HEK293 (cell line): ENCODE results near the gene ZNF322.

ENCODE experiments used
- RBAK ChIP-seq: fragments of 450-650 bp; formaldehyde crosslinking; IDR thresholded peaks from 2 replicates; pipeline ENCODE4 v1.5.1; 2016; ENCODE audit warnings: missing biosample characterization, missing genetic modification characterization
- ZBTB20 ChIP-seq: fragments of 450-650 bp; formaldehyde crosslinking; IDR thresholded peaks from 2 replicates; pipeline ENCODE4 v1.5.1; 2016; ENCODE audit warnings: missing biosample characterization, missing genetic modification characterization
- ZIC2 ChIP-seq: fragments of 450-650 bp; formaldehyde crosslinking; IDR thresholded peaks from 2 replicates; pipeline ENCODE4 v1.5.1; 2016; ENCODE audit warnings: missing biosample characterization, missing genetic modification characterization
- ZNF138 ChIP-seq: fragments of 450-650 bp; formaldehyde crosslinking; IDR thresholded peaks from 2 replicates; pipeline ENCODE4 v1.5.1; 2016; ENCODE audit warnings: missing biosample characterization, missing genetic modification characterization, borderline replicate concordance
- ZNF157 ChIP-seq: fragments of 450-650 bp; formaldehyde crosslinking; IDR thresholded peaks from 2 replicates; pipeline ENCODE4 v1.5.1; 2016; ENCODE audit warnings: missing biosample characterization, missing genetic modification characterization
- ZNF169 ChIP-seq: fragments of 450-650 bp; formaldehyde crosslinking; IDR thresholded peaks from 2 replicates; pipeline ENCODE4 v1.5.1; 2016; ENCODE audit warnings: missing biosample characterization, missing genetic modification characterization
- ZNF248 ChIP-seq: fragments of 450-650 bp; formaldehyde crosslinking; IDR thresholded peaks from 2 replicates; pipeline ENCODE4 v1.5.1; 2017; ENCODE audit warnings: missing biosample characterization, missing genetic modification characterization
- ZNF335 ChIP-seq: fragments of 450-650 bp; formaldehyde crosslinking; conservative IDR thresholded peaks from 2 replicates; pipeline ENCODE4 v1.5.1; 2016; ENCODE audit warnings: missing biosample characterization, missing genetic modification characterization
- ZNF558 ChIP-seq: fragments of 450-650 bp; formaldehyde crosslinking; IDR thresholded peaks from 2 replicates; pipeline ENCODE4 v1.5.1; 2016; ENCODE audit warnings: missing biosample characterization, missing genetic modification characterization
- ZNF585B ChIP-seq: fragments of 450-650 bp; formaldehyde crosslinking; IDR thresholded peaks from 2 replicates; pipeline ENCODE4 v1.5.1; 2016; ENCODE audit warnings: missing biosample characterization, missing genetic modification characterization
- ZNF629 ChIP-seq: fragments of 450-650 bp; formaldehyde crosslinking; IDR thresholded peaks from 2 replicates; pipeline ENCODE4 v1.5.1; 2017; ENCODE audit warnings: missing biosample characterization, missing genetic modification characterization
- TF ChIP-seq, protein P1 (sequence below): fragments of 450-650 bp; formaldehyde crosslinking; conservative IDR thresholded peaks from 2 replicates; pipeline ENCODE4 v1.5.1; 2016; ENCODE audit warnings: low read depth, missing biosample characterization, missing genetic modification characterization
- TF ChIP-seq, protein P2 (sequence below): fragments of 450-650 bp; formaldehyde crosslinking; IDR thresholded peaks from 2 replicates; pipeline ENCODE4 v1.5.1; 2016; ENCODE audit warnings: missing biosample characterization, missing genetic modification characterization
- TF ChIP-seq, protein P3 (sequence below): fragments of 450-650 bp; formaldehyde crosslinking; IDR thresholded peaks from 2 replicates; pipeline ENCODE4 v1.5.1; 2016; ENCODE audit warnings: missing biosample characterization, missing genetic modification characterization
- TF ChIP-seq, protein P4 (sequence below): fragments of 450-650 bp; formaldehyde crosslinking; IDR thresholded peaks from 2 replicates; pipeline ENCODE4 v1.5.1; 2016; ENCODE audit warnings: missing biosample characterization, missing genetic modification characterization
- TF ChIP-seq, protein P5 (sequence below): fragments of 450-650 bp; formaldehyde crosslinking; IDR thresholded peaks from 2 replicates; pipeline ENCODE4 v1.5.1; 2016; ENCODE audit warnings: missing biosample characterization, missing genetic modification characterization
- TF ChIP-seq, protein P6 (sequence below): fragments of 450-650 bp; formaldehyde crosslinking; IDR thresholded peaks from 2 replicates; pipeline ENCODE4 v1.5.1; 2017; ENCODE audit warnings: missing biosample characterization, missing genetic modification characterization
- TF ChIP-seq, protein P7 (sequence below): fragments of 450-650 bp; formaldehyde crosslinking; IDR thresholded peaks from 2 replicates; pipeline ENCODE4 v1.5.1; 2016; ENCODE audit warnings: missing biosample characterization, missing genetic modification characterization, borderline replicate concordance

ZNF322 gene

DNA sequence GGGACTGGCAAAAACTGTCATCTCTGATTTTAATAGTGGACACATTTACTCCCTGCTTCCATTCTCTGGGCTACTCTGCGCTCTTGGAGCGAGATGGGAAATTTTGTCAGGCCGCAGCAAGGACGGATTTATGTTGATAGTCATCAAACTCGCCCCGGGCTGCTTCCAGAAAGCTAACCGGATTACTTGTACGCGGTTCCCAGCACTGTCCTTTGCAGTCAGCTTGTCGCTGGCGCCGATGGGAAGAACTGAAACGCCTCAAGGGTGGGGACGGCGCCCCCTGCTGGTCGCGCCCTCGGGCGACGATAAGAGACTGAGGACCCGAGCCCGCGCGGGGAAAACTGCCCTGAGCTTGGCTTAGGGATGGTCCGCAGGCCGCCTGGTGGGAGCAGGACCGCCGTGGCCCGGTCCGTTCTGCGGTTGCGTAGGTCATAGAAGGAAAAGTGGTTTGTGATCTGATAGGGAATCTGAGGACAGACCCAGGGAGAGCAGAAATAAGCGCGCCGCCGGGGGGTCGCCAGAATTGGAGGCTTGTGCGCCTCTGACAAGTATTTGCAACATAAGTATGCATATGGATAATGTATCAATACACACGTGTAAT is 63.8 kb downstream of the ZNF322 start (continued):
- TF ChIP-seq, protein P1, sequence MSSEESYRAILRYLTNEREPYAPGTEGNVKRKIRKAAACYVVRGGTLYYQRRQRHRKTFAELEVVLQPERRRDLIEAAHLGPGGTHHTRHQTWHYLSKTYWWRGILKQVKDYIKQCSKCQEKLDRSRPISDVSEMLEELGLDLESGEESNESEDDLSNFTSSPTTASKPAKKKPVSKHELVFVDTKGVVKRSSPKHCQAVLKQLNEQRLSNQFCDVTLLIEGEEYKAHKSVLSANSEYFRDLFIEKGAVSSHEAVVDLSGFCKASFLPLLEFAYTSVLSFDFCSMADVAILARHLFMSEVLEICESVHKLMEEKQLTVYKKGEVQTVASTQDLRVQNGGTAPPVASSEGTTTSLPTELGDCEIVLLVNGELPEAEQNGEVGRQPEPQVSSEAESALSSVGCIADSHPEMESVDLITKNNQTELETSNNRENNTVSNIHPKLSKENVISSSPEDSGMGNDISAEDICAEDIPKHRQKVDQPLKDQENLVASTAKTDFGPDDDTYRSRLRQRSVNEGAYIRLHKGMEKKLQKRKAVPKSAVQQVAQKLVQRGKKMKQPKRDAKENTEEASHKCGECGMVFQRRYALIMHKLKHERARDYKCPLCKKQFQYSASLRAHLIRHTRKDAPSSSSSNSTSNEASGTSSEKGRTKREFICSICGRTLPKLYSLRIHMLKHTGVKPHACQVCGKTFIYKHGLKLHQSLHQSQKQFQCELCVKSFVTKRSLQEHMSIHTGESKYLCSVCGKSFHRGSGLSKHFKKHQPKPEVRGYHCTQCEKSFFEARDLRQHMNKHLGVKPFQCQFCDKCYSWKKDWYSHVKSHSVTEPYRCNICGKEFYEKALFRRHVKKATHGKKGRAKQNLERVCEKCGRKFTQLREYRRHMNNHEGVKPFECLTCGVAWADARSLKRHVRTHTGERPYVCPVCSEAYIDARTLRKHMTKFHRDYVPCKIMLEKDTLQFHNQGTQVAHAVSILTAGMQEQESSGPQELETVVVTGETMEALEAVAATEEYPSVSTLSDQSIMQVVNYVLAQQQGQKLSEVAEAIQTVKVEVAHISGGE: no peak; the same call in 1 of the 2 replicates
- TF ChIP-seq RBAK (tag by site-specific recombination) (no peak), ZNF169 (tag by site-specific recombination) (no peak), ZNF629 (tag by site-specific recombination) (peak; percentile 68; the same call in 1 of the 2 replicates), ZNF248 (tag by site-specific recombination) (no peak), ZNF558 (tag by site-specific recombination) (no peak), ZIC2 (tag by site-specific recombination) (0 out of 2 replicates have a peak, but pooled peaks have one; percentile 38), ZNF335 (tag by site-specific recombination) (peak; percentile 6), ZNF157 (tag by site-specific recombination) (no peak), ZBTB20 (tag by site-specific recombination) (0 out of 2 replicates have a peak, but pooled peaks have one; percentile 5), ZNF585B (tag by site-specific recombination) (no peak), ZNF138 (no peak)
- TF ChIP-seq, protein P2, sequence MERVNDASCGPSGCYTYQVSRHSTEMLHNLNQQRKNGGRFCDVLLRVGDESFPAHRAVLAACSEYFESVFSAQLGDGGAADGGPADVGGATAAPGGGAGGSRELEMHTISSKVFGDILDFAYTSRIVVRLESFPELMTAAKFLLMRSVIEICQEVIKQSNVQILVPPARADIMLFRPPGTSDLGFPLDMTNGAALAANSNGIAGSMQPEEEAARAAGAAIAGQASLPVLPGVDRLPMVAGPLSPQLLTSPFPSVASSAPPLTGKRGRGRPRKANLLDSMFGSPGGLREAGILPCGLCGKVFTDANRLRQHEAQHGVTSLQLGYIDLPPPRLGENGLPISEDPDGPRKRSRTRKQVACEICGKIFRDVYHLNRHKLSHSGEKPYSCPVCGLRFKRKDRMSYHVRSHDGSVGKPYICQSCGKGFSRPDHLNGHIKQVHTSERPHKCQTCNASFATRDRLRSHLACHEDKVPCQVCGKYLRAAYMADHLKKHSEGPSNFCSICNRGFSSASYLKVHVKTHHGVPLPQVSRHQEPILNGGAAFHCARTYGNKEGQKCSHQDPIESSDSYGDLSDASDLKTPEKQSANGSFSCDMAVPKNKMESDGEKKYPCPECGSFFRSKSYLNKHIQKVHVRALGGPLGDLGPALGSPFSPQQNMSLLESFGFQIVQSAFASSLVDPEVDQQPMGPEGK: peak; percentile 52; the same call in 1 of the 2 replicates
- TF ChIP-seq, protein P3, sequence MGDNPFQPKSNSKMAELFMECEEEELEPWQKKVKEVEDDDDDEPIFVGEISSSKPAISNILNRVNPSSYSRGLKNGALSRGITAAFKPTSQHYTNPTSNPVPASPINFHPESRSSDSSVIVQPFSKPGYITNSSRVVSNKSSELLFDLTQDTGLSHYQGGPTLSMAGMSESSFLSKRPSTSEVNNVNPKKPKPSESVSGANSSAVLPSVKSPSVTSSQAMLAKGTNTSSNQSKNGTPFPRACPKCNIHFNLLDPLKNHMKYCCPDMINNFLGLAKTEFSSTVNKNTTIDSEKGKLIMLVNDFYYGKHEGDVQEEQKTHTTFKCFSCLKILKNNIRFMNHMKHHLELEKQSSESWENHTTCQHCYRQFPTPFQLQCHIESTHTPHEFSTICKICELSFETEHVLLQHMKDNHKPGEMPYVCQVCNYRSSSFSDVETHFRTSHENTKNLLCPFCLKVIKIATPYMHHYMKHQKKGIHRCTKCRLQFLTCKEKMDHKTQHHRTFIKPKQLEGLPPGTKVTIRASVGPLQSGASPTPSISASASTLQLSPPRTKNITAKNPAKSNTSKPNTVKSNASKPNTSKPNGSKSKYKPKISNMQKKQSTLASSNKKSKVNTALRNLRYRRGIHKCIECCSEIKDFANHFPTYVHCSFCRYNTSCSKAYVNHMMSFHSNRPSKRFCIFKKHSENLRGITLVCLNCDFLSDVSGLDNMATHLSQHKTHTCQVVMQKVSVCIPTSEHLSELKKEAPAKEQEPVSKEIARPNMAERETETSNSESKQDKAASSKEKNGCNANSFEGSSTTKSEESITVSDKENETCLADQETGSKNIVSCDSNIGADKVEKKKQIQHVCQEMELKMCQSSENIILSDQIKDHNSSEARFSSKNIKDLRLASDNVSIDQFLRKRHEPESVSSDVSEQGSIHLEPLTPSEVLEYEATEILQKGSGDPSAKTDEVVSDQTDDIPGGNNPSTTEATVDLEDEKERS (tag by site-specific recombination): no peak
- TF ChIP-seq, protein P4, sequence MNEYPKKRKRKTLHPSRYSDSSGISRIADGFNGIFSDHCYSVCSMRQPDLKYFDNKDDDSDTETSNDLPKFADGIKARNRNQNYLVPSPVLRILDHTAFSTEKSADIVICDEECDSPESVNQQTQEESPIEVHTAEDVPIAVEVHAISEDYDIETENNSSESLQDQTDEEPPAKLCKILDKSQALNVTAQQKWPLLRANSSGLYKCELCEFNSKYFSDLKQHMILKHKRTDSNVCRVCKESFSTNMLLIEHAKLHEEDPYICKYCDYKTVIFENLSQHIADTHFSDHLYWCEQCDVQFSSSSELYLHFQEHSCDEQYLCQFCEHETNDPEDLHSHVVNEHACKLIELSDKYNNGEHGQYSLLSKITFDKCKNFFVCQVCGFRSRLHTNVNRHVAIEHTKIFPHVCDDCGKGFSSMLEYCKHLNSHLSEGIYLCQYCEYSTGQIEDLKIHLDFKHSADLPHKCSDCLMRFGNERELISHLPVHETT (tag by site-specific recombination): peak; percentile 50; the same call in 1 of the 2 replicates
- TF ChIP-seq, protein P5, sequence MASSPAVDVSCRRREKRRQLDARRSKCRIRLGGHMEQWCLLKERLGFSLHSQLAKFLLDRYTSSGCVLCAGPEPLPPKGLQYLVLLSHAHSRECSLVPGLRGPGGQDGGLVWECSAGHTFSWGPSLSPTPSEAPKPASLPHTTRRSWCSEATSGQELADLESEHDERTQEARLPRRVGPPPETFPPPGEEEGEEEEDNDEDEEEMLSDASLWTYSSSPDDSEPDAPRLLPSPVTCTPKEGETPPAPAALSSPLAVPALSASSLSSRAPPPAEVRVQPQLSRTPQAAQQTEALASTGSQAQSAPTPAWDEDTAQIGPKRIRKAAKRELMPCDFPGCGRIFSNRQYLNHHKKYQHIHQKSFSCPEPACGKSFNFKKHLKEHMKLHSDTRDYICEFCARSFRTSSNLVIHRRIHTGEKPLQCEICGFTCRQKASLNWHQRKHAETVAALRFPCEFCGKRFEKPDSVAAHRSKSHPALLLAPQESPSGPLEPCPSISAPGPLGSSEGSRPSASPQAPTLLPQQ (tag by site-specific recombination): no peak; the same call in 1 of the 2 replicates
- TF ChIP-seq, protein P6, sequence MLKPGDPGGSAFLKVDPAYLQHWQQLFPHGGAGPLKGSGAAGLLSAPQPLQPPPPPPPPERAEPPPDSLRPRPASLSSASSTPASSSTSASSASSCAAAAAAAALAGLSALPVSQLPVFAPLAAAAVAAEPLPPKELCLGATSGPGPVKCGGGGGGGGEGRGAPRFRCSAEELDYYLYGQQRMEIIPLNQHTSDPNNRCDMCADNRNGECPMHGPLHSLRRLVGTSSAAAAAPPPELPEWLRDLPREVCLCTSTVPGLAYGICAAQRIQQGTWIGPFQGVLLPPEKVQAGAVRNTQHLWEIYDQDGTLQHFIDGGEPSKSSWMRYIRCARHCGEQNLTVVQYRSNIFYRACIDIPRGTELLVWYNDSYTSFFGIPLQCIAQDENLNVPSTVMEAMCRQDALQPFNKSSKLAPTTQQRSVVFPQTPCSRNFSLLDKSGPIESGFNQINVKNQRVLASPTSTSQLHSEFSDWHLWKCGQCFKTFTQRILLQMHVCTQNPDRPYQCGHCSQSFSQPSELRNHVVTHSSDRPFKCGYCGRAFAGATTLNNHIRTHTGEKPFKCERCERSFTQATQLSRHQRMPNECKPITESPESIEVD (tag by site-specific recombination): no peak
- TF ChIP-seq, protein P7, sequence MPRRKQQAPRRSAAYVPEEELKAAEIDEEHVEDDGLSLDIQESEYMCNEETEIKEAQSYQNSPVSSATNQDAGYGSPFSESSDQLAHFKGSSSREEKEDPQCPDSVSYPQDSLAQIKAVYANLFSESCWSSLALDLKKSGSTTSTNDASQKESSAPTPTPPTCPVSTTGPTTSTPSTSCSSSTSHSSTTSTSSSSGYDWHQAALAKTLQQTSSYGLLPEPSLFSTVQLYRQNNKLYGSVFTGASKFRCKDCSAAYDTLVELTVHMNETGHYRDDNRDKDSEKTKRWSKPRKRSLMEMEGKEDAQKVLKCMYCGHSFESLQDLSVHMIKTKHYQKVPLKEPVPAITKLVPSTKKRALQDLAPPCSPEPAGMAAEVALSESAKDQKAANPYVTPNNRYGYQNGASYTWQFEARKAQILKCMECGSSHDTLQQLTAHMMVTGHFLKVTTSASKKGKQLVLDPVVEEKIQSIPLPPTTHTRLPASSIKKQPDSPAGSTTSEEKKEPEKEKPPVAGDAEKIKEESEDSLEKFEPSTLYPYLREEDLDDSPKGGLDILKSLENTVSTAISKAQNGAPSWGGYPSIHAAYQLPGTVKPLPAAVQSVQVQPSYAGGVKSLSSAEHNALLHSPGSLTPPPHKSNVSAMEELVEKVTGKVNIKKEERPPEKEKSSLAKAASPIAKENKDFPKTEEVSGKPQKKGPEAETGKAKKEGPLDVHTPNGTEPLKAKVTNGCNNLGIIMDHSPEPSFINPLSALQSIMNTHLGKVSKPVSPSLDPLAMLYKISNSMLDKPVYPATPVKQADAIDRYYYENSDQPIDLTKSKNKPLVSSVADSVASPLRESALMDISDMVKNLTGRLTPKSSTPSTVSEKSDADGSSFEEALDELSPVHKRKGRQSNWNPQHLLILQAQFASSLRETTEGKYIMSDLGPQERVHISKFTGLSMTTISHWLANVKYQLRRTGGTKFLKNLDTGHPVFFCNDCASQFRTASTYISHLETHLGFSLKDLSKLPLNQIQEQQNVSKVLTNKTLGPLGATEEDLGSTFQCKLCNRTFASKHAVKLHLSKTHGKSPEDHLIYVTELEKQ (tag by site-specific recombination): no peak
